OCI-LY1 (cell line): ENCODE measurements around the gene CRHR1.

ENCODE experiments used
- CTCF ChIP-seq: fragments of 200-600 bp; sonication (generic), shearing (Covaris generic); IDR thresholded peaks from 2 replicates; pipeline ENCODE4 v1.5.1; 2017; ENCODE audit warnings: mild to moderate bottlenecking, antibody characterized with exemption, low read length, moderate library complexity, mixed read lengths
- EZH2 ChIP-seq: fragments of 200-600 bp; sonication (generic), shearing (Covaris generic); IDR thresholded peaks from 2 replicates; pipeline ENCODE4 v1.8.0; 2017; ENCODE audit warnings: borderline replicate concordance, mixed run types, mild to moderate bottlenecking, antibody characterized with exemption, low read length, moderate library complexity, mixed read lengths

- TF ChIP-seq EZH2 (no peak), CTCF (no peak)
Observed at GRCh38 chr17:45792437-45792836, 8.3 kb downstream of the CRHR1 start.
